Smooth muscle cell (in vitro differentiated cells): ENCODE data around the gene GSTM3. TPM values are rescaled to one million over a fixed set of nuclear protein-coding genes. Genes with fewer than 3 reads are reported as not detected.

Experiments used
- DNase-seq: peaks from one replicate; lab custom pipeline; 2025; ENCODE audit not compliant: unreplicated experiment; lab: John Stamatoyannopoulos, UW
- H2AFZ ChIP-seq: fragments of 200-600 bp; sonication (generic); 2 replicates; pipeline ENCODE4 v1.6.0; 2016; ENCODE audit warnings: antibody characterized with exemption, low read depth, mild to moderate bottlenecking
- H3F3A ChIP-seq: fragments of 200-600 bp; sonication (generic); 2 replicates; pipeline ENCODE4 v1.6.0; 2017; ENCODE audit warnings: antibody characterized with exemption, low read depth
- H3K27ac ChIP-seq: fragments of 200-600 bp; sonication (generic); 2 replicates; pipeline ENCODE4 v1.5.1; 2016; ENCODE audit warnings: low read depth, mild to moderate bottlenecking
- H3K27me3 ChIP-seq: fragments of 200-600 bp; sonication (generic); 2 replicates; pipeline ENCODE4 v1.6.1; 2016; ENCODE audit warnings: low read depth, mild to moderate bottlenecking
- H3K36me3 ChIP-seq: fragments of 200-600 bp; sonication (generic); 2 replicates; pipeline ENCODE4 v1.5.1; 2016; ENCODE audit warnings: low read depth
- H3K4me1 ChIP-seq: fragments of 200-600 bp; sonication (generic); 2 replicates; pipeline ENCODE4 v1.5.1; 2016; ENCODE audit warnings: low read depth
- H3K4me2 ChIP-seq: fragments of 200-600 bp; sonication (generic); 2 replicates; pipeline ENCODE4 v1.6.0; 2016; ENCODE audit warnings: mild to moderate bottlenecking
- H3K4me3 ChIP-seq: fragments of 200-600 bp; sonication (generic); 2 replicates; pipeline ENCODE4 v1.5.1; 2016; ENCODE audit warnings: mild to moderate bottlenecking
- H3K79me2 ChIP-seq: fragments of 200-600 bp; sonication (generic); 2 replicates; pipeline ENCODE4 v1.6.0; 2016; ENCODE audit warnings: low read depth, mild to moderate bottlenecking
- H3K9ac ChIP-seq: fragments of 200-600 bp; sonication (generic); 2 replicates; pipeline ENCODE4 v1.6.0; 2016; ENCODE audit warnings: low read depth
- H3K9me3 ChIP-seq: fragments of 200-600 bp; sonication (generic); replicated peaks from 2 replicates; pipeline ENCODE4 v1.5.1; 2016; ENCODE audit warnings: low read depth
- H4K20me1 ChIP-seq: fragments of 200-600 bp; sonication (generic); 2 replicates; pipeline ENCODE4 v1.6.0; 2016; ENCODE audit warnings: low read depth
- CTCF ChIP-seq: fragments of 200-600 bp; sonication (generic); IDR thresholded peaks from 2 replicates; pipeline ENCODE4 v1.5.1; 2017; ENCODE audit warnings: borderline replicate concordance, mild to moderate bottlenecking, antibody characterized with exemption; ENCODE audit not compliant: insufficient read depth, poor library complexity, severe bottlenecking
- WGBS: methylation state at CpG from one replicate; pipeline ENCODE4 v1.1.7; 2016; ENCODE audit warnings: low lambda C conversion rate; 5-methylcytosine and 5-hydroxymethylcytosine counted together
- polyA plus RNA-seq: library from polyadenylated mRNA; unstranded; fragments of >200 nt; fragmentation: Nextera tagmentation; extraction: Ambion mirVana; gene quantifications from 2 replicates; pipeline ENCODE4 v1.2.1, GENCODE V29; 2016
- total RNA-seq: library from RNA; depleted of rRNA; stranded (reverse); fragments of >200 nt; gene quantifications from 2 replicates; pipeline ENCODE4 v1.2.3, GENCODE V29; 2014

Gene GSTM3
- total and polyA plus RNA-seq, 2 experiments from 2014 or later, result 153 to 218 TPM

GRCh38 chr1:109725510-109725909 lies 15.3 kb downstream of the GSTM3 start:
- Histone ChIP-seq H4K20me1 (no peaks in the 10 kb centered on the region), H2AFZ (no peak overlapping the region), H3K9me3 (no peaks in the 10 kb centered on the region), H3K4me3 (no peak overlapping the region), H3K4me1 (no peaks in the 10 kb centered on the region), H3K79me2 (no peaks in the 10 kb centered on the region), H3K9ac (no peak overlapping the region), H3K36me3 (no peaks in the 10 kb centered on the region), H3K27me3 (no peaks in the 10 kb centered on the region), H3F3A (no peaks in the 10 kb centered on the region), H3K27ac (no peak overlapping the region), H3K4me2 (no peak overlapping the region)
- 84% methylated on average over 4 of the region's 4 CpGs for WGBS
- no peak for TF ChIP-seq CTCF
- no peak for DNase-seq

GRCh38 chr1:109724933-109725332 lies 15.9 kb downstream of the GSTM3 start:
- Histone ChIP-seq H3K4me2 (no peak overlapping the region), H3K27me3 (no peaks in the 10 kb centered on the region)

GRCh38 chr1:109722908-109723691 lies 17.7 kb downstream of the GSTM3 start:
- Histone ChIP-seq H3K4me2 (no peak overlapping the region), H3K36me3 (no peaks in the 10 kb centered on the region), H3F3A (no peaks in the 10 kb centered on the region), H3K4me1 (no peaks in the 10 kb centered on the region), H2AFZ (no peak overlapping the region), H3K27ac (no peak overlapping the region), H3K9me3 (no peaks in the 10 kb centered on the region), H4K20me1 (no peaks in the 10 kb centered on the region), H3K4me3 (no peak overlapping the region), H3K9ac (no peak overlapping the region), H3K79me2 (no peaks in the 10 kb centered on the region), H3K27me3 (no peaks in the 10 kb centered on the region)
- TF ChIP-seq CTCF, result no peak
- WGBS, result 83% methylated on average over 7 of the region's 7 CpGs
- no peak for DNase-seq

More at GRCh38 chr1:109724933-109725332, 15.9 kb downstream of the GSTM3 start:
- Histone ChIP-seq H2AFZ (no peak overlapping the region), H3F3A (no peaks in the 10 kb centered on the region), H4K20me1 (no peaks in the 10 kb centered on the region), H3K79me2 (no peaks in the 10 kb centered on the region), H3K4me3 (no peak overlapping the region), H3K36me3 (no peaks in the 10 kb centered on the region), H3K9me3 (no peaks in the 10 kb centered on the region), H3K4me1 (no peaks in the 10 kb centered on the region), H3K27ac (no peak overlapping the region), H3K9ac (no peak overlapping the region)
- TF ChIP-seq CTCF, result no peak
- 87% methylated on average over 5 of the region's 5 CpGs for WGBS
- DNase-seq, result no peak

- 100% methylated on average over 1 of the region's 1 CpG for WGBS
Measured at GRCh38 chr1:109721971-109722370, 18.9 kb downstream of the GSTM3 start.

More at GRCh38 chr1:109721971-109722370, 18.9 kb downstream of the GSTM3 start:
- DNase-seq, result no peak
- Histone ChIP-seq H3K4me3 (no peak overlapping the region), H2AFZ (no peak overlapping the region), H3F3A (no peaks in the 10 kb centered on the region), H3K9ac (no peak overlapping the region), H3K79me2 (no peaks in the 10 kb centered on the region), H4K20me1 (no peaks in the 10 kb centered on the region), H3K36me3 (no peaks in the 10 kb centered on the region), H3K9me3 (no peaks in the 10 kb centered on the region), H3K27me3 (no peaks in the 10 kb centered on the region), H3K4me2 (no peak overlapping the region), H3K27ac (no peak overlapping the region), H3K4me1 (no peaks in the 10 kb centered on the region)
- TF ChIP-seq CTCF, result no peak
